Memory B cell (primary cell): Measurements from ENCODE around the gene SMIM28.

Experiments used
- ATAC-seq: fragments of 150-1000 bp; cut with Tn5 transposase; 2 replicates; pipeline ENCODE4 v1.10.0; 2021; ENCODE audit warnings: low read depth, mild to moderate bottlenecking, moderate library complexity
- DNase-seq, 2 donors: peaks; one replicate each; pipeline ENCODE4 v3.0.0; 2022; ENCODE audit warnings: low spot score in 2 of 2
- H3K27ac Mint-ChIP-seq: one replicate; pipeline ENCODE4 v1.8.0; 2022; ENCODE audit warnings: mild to moderate bottlenecking, moderate library complexity, mixed read lengths
- H3K27me3 Mint-ChIP-seq: one replicate; pipeline ENCODE4 v1.8.0; 2022; ENCODE audit warnings: mixed read lengths
- H3K36me3 Mint-ChIP-seq: one replicate; pipeline ENCODE4 v1.8.0; 2022; ENCODE audit warnings: mild to moderate bottlenecking, mixed read lengths
- H3K4me1 Mint-ChIP-seq: one replicate; pipeline ENCODE4 v1.8.0; 2022; ENCODE audit warnings: mixed read lengths
- H3K4me3 Mint-ChIP-seq: one replicate; pipeline ENCODE4 v1.8.0; 2022; ENCODE audit warnings: mild to moderate bottlenecking, moderate library complexity, mixed read lengths
- H3K9me3 Mint-ChIP-seq: one replicate; pipeline ENCODE4 v1.8.0; 2022; ENCODE audit warnings: mixed read lengths

SMIM28 gene

DNA sequence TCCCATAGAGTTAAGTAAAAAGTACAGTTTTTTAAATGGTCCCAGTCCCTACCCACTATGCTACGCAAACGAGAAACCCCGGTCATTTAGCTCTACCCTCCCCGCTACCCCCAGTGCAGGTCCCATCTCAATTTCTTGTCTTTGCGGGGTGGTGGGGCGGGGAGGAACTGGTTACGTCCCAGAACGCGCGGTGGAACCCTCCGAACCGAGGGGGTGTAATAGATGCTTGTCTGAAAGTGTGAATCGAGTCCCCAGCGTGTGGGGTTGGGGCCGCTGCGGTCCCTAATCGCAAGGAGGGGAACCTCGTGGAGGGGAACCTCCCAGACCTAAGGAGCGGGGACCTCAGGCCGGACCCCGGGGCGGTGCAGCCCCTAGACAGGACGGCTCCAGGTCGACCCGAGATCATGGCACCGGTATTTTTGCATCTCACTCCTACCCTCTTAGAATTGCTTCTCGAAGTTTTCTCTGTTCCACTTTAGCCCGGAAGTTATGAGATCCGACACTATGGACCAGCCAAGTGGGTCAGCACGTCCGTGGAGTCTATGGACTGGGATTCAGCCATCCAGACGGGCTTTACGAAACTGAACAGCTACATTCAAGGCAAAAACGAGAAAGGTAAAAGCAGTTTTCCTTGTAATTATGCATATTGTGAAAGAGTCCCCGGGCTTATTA, 27.1 kb downstream of the SMIM28 start:
- Mint-ChIP-seq H3K4me1 (peaks cover 27% of the 10 kb centered on the region), H3K27ac (peak overlapping the region; percentile 86), H3K27me3 (no peaks in the 10 kb centered on the region), H3K4me3 (peak overlapping the region; percentile 87), H3K9me3 (no peaks in the 10 kb centered on the region), H3K36me3 (peaks cover 24% of the 10 kb centered on the region)
- ATAC-seq (peak; percentile 16), DNase-seq (peak in 1 of 2 donors; percentile 25)

DNA sequence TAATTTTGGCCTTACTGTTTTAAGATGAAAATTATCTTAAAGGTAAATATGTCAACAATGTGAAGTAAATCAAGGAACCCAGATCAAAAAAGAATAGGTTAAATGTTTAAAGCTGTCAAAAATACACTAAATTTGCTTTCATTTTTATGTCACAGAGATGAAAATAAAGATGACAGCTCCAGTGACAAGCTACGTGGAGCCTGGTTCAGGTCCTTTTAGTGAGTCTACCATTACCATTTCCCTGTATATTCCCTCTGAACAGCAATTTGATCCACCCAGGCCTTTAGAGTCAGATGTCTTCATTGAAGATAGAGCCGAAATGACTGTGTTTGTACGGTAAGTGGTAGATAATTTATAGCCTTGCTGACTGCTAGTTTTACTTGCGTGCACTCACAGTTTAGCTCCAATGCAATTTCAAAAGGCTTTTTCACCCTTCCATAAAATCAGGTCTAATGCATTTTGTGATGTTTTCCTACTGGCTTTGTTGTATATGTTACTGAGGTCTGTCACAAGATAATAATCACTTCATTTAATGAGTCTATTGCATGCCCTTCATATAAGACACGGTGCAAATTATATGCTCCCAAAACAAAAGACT, 28.2 kb downstream of the SMIM28 start:
- peaks cover 27% of the 10 kb centered on the region for H3K4me1 Mint-ChIP-seq
- no peaks in the 10 kb centered on the region for H3K27me3 Mint-ChIP-seq
- ATAC-seq (no peak), DNase-seq (no peak)
- H3K36me3 Mint-ChIP-seq, result peaks cover 31% of the 10 kb centered on the region
- no peak overlapping the region for H3K27ac Mint-ChIP-seq
- H3K4me3 Mint-ChIP-seq, result peak overlapping the region; percentile 44
- H3K9me3 Mint-ChIP-seq, result no peaks in the 10 kb centered on the region

DNA sequence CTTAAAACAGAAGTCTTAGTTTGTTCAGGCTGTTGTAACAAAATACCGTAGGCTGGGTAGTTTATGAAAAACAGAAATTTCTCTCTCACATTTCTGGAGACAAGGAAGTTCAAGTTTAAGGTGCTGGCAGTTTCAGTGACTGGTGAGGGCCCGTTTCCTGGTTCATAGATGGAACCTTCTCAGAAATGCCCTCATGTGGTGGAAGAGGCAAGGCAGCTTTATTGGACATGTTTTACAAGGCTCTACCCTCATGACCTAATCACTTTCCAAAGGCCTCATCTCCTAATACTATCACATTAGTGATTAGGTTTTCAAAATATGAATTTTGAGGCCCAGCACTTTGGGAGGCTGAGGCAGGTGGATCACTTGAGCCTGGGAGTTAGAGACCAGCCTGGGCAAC, 28.7 kb downstream of the SMIM28 start:
- no peak overlapping the region for H3K4me3 Mint-ChIP-seq
- H3K9me3 Mint-ChIP-seq, result no peaks in the 10 kb centered on the region
- DNase-seq, result no peak
- peaks cover 27% of the 10 kb centered on the region for H3K4me1 Mint-ChIP-seq
- ATAC-seq, result no peak
- no peaks in the 10 kb centered on the region for H3K27me3 Mint-ChIP-seq
- peaks cover 35% of the 10 kb centered on the region for H3K36me3 Mint-ChIP-seq
- H3K27ac Mint-ChIP-seq, result no peak overlapping the region

DNA sequence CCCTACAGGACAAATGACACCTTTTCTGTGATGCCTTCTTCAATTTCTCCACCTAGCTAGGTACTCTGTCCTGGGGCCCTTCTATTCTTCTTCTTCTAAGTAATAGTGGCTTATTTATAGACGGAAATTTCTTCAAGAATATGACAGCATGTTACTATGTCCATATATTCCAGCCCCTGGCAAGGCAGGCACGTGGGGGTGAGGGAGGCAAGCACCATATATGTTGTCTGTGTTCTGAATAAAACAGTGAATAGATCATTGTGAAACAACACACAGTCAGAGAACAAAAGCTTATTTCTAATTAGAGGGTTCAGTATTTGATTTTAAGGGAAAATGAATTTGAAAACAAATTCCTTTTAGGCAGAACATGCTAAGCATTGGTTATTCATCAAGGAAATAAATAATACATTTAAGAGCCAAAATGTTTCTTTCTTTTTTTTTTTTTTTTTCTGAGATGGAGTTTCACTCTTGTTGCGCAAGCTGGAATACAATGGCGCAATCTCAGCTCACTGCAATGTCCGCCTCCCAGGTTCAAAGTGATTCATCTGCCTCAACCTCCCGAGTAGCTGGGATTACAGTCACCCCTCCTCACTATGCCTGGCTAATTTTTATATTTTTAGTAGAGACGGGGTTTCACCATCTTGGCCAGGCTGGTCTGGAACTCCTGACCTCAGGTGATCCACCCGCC, 32.5 kb downstream of the SMIM28 start:
- H3K4me3 Mint-ChIP-seq, result no peak overlapping the region
- H3K27ac Mint-ChIP-seq, result no peak overlapping the region
- no peaks in the 10 kb centered on the region for H3K27me3 Mint-ChIP-seq
- ATAC-seq (no peak), DNase-seq (no peak)
- peaks cover 17% of the 10 kb centered on the region for H3K4me1 Mint-ChIP-seq
- peaks cover 48% of the 10 kb centered on the region for H3K36me3 Mint-ChIP-seq
- H3K9me3 Mint-ChIP-seq, result no peaks in the 10 kb centered on the region

DNA sequence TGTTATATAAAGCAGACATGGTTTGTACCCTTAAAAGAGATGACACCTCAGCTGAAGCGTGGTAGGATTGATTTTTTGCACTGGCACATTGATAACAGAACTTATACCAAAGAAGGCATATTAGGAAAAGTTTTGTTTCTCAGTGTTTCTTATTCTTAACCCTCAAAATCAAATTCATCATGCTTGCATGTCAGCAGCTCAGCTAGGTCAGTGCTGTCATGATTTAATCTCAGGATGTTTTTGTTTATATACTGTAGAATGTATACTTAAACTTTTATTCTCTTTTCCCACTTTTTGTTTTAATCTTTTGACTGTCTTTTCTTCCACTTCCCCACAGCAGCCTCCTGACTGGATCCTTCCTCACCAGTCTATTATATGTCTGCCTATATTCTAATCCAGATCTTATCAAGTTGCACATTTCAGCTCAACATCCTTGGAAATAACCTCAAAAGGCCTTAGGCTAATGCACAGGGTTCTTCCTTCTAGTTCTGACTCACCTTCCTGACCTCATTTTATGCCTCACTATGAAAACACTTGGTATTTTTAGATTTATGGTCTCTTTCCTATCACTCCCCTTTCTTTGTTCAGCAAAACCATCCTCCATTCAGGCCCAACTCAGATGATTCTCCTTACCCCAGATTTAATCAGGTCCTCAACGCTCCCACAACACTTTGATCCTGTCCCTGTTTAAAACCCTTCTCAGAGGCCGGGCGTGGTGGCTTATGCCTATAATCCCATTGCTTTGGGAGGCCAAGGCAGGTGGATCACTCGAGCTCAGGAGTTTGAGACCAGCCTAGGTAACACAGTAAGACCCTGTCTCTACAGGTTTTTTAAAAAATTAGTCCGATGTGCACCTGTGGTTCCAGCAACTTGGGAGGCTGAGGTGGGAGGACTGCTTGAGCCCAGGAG, 33.5 kb downstream of the SMIM28 start:
- ATAC-seq (no peak), DNase-seq (no peak)
- Mint-ChIP-seq H3K9me3 (no peaks in the 10 kb centered on the region), H3K4me3 (no peak overlapping the region), H3K27ac (no peak overlapping the region), H3K36me3 (peaks cover 50% of the 10 kb centered on the region), H3K27me3 (no peaks in the 10 kb centered on the region), H3K4me1 (peaks cover 14% of the 10 kb centered on the region)

DNA sequence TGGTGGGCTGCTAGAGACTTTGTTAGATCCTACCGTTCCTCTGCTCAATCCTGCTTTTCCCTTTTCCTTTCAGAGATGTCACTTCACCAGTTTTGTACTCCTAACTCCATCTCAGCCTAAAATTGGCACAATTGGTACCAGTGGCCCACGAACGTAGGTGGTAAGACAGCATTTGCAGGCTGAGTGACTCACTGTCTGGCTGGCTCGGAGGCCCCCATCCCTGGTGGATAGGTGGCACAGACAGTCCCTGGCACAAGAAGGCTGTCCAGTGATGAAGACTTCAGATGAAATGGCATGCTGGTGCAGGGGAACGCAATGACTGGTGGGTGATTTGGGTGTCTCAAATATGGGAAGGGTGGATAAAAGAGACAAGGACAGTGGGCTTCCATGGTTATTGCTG, 37.4 kb downstream of the SMIM28 start:
- Mint-ChIP-seq H3K27ac (no peak overlapping the region), H3K36me3 (peaks cover 47% of the 10 kb centered on the region), H3K4me3 (no peak overlapping the region), H3K27me3 (no peaks in the 10 kb centered on the region), H3K9me3 (no peaks in the 10 kb centered on the region), H3K4me1 (no peaks in the 10 kb centered on the region)
- ATAC-seq, result no peak
- no peak for DNase-seq

DNA sequence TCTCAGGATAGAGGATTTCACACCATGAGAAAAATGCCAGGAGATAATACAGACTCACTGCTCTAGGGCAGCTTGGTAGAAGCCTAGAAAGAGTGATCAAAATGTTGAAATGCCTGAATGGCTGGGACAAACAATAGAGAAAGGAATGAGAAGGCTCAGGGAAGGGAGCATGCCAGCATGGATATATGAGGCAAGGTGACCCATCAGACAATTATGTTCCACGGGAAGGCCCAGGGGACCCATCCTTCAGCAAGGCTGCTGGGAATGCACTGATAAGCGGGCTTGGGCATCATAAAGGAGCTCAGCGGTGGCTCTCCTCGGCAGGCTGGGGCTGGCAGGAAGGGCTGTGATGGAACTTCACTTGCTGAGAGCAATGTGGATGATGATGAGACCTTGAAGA, 38.5 kb downstream of the SMIM28 start:
- DNase-seq (no peak), ATAC-seq (no peak)
- Mint-ChIP-seq H3K9me3 (no peaks in the 10 kb centered on the region), H3K36me3 (peaks cover 42% of the 10 kb centered on the region), H3K4me1 (no peaks in the 10 kb centered on the region), H3K27me3 (no peaks in the 10 kb centered on the region), H3K27ac (no peak overlapping the region), H3K4me3 (no peak overlapping the region)

DNA sequence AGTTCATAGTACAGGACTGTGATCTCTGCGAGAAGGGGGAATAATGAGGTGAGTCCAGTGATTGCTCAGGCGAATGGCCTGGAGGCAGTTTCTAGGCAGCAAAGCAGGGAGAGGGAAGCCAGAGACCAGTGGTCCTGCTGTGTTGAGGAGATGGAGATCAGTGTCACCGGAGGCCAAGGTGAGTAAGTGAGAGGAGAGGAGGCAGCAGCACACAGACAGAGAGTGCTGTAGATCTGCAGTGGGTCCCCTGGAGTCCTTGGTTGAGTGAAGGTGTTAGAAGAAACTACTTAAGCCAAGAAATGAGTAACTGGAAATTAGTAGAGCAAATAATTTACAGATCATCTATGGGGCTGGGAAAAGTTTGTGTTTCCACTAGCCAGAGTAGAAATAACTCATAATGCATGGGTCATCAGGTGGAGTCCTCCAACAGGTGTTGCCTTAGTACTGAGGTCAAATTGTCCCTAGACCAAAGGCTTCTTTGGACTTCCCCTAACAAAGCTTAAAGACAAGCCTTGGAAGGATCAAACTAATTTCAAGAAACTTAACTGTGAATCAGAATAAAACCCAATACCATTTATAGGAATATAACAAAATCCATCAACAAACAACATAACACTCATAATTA, 39.9 kb downstream of the SMIM28 start:
- Mint-ChIP-seq H3K4me1 (no peaks in the 10 kb centered on the region), H3K36me3 (peaks cover 34% of the 10 kb centered on the region), H3K4me3 (no peak overlapping the region), H3K27me3 (no peaks in the 10 kb centered on the region), H3K27ac (no peak overlapping the region), H3K9me3 (no peaks in the 10 kb centered on the region)
- no peak for DNase-seq
- ATAC-seq, result no peak

DNA sequence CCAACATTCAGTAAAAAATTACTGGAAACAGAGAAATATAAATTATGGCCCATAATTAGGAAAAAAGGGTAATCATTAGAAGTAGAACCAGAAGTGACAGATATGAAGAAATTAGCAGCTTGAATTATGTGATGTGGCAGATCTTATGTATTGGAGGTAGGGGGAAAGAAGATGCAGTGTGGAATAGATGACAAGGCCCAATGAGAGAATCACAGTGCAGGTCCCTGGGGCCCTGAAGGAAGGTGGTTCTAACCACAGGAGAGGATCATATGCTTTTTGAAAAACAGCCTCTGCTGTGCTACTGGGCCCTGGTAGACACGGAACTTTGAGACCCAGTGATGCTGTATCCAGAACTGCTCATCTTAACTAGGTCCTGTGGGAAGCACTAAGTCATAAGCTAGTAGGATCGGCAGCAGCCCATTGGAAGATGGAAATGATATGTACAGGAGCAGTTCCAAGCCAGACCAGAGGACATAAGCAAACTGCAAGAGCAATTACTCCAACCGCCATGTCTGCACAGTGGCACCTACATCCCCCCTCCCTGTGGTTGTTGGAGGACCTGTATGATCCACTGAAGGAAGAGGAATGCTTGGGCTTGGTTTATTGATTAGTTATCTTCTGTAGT, 40.5 kb downstream of the SMIM28 start:
- Mint-ChIP-seq H3K27ac (no peak overlapping the region), H3K4me1 (no peaks in the 10 kb centered on the region), H3K4me3 (no peak overlapping the region), H3K27me3 (no peaks in the 10 kb centered on the region), H3K36me3 (peaks cover 34% of the 10 kb centered on the region), H3K9me3 (no peaks in the 10 kb centered on the region)
- DNase-seq (no peak), ATAC-seq (no peak)

DNA sequence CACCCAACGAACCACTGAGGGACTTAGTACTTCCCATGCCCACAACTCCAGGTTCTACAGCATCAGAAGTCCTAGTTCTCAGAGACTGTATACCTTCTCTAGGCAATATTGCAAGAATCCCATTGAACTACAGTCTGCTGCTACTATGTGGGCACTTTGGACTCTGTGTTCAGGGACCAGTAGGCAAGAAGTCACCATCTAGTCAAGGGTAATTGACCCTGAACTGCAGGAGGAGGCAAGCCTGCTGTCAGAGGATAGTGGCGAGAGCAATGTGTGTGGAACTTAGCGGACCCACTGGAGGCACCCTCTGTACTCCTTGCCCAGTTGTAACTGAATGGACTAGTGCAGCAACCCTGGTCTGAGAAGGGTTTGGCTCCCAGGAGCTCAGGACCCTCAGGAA, 42.1 kb downstream of the SMIM28 start:
- ATAC-seq (no peak), DNase-seq (no peak)
- Mint-ChIP-seq H3K27ac (no peak overlapping the region), H3K4me3 (no peak overlapping the region), H3K27me3 (no peaks in the 10 kb centered on the region), H3K4me1 (no peaks in the 10 kb centered on the region), H3K36me3 (peaks cover 28% of the 10 kb centered on the region), H3K9me3 (no peaks in the 10 kb centered on the region)

DNA sequence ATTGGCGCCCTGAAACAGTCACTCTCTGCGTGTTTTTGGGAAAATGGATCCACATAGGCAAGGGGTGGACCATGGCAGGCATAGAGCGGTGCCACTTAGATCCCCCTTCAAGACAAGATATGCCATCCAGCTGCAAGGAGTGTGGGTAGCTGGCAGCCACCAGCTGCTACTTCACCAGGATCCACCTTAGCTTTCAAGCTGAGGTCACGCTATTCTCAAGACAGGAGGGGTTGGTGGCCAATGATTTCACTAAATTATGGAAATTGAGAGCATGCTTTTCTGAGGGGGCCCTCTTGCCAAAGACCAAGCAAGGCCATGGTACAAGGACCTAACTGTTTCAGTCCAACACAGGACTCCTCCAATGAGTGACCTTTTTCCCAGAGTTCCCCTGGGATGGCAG, 42.7 kb downstream of the SMIM28 start:
- H3K4me3 Mint-ChIP-seq, result no peak overlapping the region
- H3K27ac Mint-ChIP-seq, result no peak overlapping the region
- DNase-seq, result no peak
- H3K4me1 Mint-ChIP-seq, result no peaks in the 10 kb centered on the region
- no peaks in the 10 kb centered on the region for H3K9me3 Mint-ChIP-seq
- no peak for ATAC-seq
- H3K27me3 Mint-ChIP-seq, result no peaks in the 10 kb centered on the region
- peaks cover 24% of the 10 kb centered on the region for H3K36me3 Mint-ChIP-seq

DNA sequence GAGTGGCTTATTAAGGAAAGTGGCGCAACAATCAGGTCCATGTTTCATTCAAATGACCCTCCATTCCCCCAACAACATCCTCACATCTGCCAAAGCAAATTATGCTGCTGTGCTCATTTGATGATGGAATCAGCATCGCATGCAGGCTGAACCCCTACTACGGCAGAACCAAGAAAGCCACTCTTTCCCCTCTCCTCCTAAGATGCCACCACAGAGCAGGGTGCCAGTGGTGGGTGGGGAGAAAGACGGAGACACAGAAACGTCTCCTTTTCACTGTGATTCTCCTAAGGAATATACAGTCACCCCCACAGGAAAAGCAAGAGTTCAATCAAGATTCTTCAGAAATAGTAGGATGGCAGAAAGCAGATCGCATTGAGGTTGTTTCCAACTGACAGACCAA, 43.4 kb downstream of the SMIM28 start:
- Mint-ChIP-seq H3K4me3 (no peak overlapping the region), H3K4me1 (no peaks in the 10 kb centered on the region)
- no peak for ATAC-seq

DNA sequence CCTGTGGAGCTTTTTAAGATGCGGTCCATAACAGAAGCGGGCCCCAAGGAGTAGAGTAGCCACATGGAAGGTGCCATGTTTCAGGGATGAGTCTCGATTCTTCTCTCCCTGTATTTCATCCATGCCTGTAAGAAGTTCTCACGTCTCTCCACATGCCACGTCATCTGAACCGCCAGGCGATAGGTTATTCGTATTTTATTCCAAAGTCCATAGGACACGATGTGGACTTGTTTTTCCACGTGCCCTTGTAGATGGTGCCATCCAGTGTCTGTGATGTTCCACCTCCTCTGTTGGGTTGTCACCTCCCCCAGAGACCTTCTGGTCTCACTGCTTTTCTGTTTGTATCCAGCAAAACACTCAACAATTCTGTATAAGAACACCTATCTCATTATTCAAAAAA, 43.9 kb downstream of the SMIM28 start:
- DNase-seq (no peak), ATAC-seq (no peak)
- Mint-ChIP-seq H3K4me3 (no peak overlapping the region), H3K9me3 (no peaks in the 10 kb centered on the region), H3K36me3 (peaks cover 19% of the 10 kb centered on the region), H3K27me3 (no peaks in the 10 kb centered on the region), H3K27ac (no peak overlapping the region), H3K4me1 (no peaks in the 10 kb centered on the region)

More for the DNA sequence above, 43.4 kb downstream of the SMIM28 start:
- Mint-ChIP-seq H3K27ac (no peak overlapping the region), H3K36me3 (peaks cover 22% of the 10 kb centered on the region), H3K27me3 (no peaks in the 10 kb centered on the region), H3K9me3 (no peaks in the 10 kb centered on the region)
- no peak for DNase-seq
